GM21381 (cell line): Measurements from ENCODE around the gene ROPN1.
"Not testable (repeated sequence)": the region's sequence is repeated elsewhere in the genome, so short reads cannot be mapped to it uniquely, and the experiment has no call there.

Experiments
- ATAC-seq: cut with Tn5 transposase; IDR thresholded peaks from one replicate; pipeline ENCODE4 v1.9.1; 2021; ENCODE audit warnings: mild to moderate bottlenecking, moderate library complexity; ENCODE audit not compliant: unreplicated experiment

ROPN1 gene

GRCh38 chr3:124001366-124001765 is 9.4 kb upstream of the ROPN1 start:
- not testable (repeated sequence) for ATAC-seq

- ATAC-seq: no peak
These were observed 5.6 kb upstream of the ROPN1 start for GRCh38 chr3:123997543-123997942.

GRCh38 chr3:123993818-123994217 is 1.9 kb upstream of the ROPN1 start:
- no peak for ATAC-seq

- no peak for ATAC-seq
These were observed 5.5 kb downstream of the ROPN1 start for GRCh38 chr3:123986427-123986826.

- no peak for ATAC-seq
These were observed 7.0 kb downstream of the ROPN1 start for GRCh38 chr3:123984957-123985356.

GRCh38 chr3:123984350-123984749 is 7.6 kb downstream of the ROPN1 start:
- no peak for ATAC-seq

- ATAC-seq: not testable (repeated sequence)
These were observed 10.6 kb downstream of the ROPN1 start for GRCh38 chr3:123981317-123981716.

GRCh38 chr3:123980539-123980938 is 11.4 kb downstream of the ROPN1 start:
- no peak for ATAC-seq

GRCh38 chr3:123979525-123980501 is 12.1 kb downstream of the ROPN1 start:
- ATAC-seq: not testable (repeated sequence)

GRCh38 chr3:123976904-123977303 is 15.0 kb downstream of the ROPN1 start:
- ATAC-seq: not testable (repeated sequence)

GRCh38 chr3:123976181-123976898 is 15.6 kb downstream of the ROPN1 start:
- ATAC-seq: not testable (repeated sequence)

- not testable (repeated sequence) for ATAC-seq
These were observed 16.9 kb downstream of the ROPN1 start for GRCh38 chr3:123975030-123975429.

- ATAC-seq: no peak
These were observed 20.5 kb downstream of the ROPN1 start for GRCh38 chr3:123971406-123971805.

- ATAC-seq: not testable (repeated sequence)
These were observed 24.7 kb downstream of the ROPN1 start for GRCh38 chr3:123967260-123967659.

GRCh38 chr3:123966799-123967198 is 25.1 kb downstream of the ROPN1 start:
- not testable (repeated sequence) for ATAC-seq

- not testable (repeated sequence) for ATAC-seq
These were observed 27.1 kb downstream of the ROPN1 start for GRCh38 chr3:123964793-123965192.

- ATAC-seq: no peak
These were observed 30.4 kb downstream of the ROPN1 start for GRCh38 chr3:123961508-123961856.

GRCh38 chr3:123960781-123961507 is 31.0 kb downstream of the ROPN1 start, which contains the start of gene CCDC14:
Gene CCDC14, minus strand, starts transcription at chr3:123961229. Its CDS starts 56 bp downstream, at chr3:123961173.
- peak; percentile 81 for ATAC-seq

GRCh38 chr3:123953735-123954134 is 38.2 kb downstream of the ROPN1 start:
- no peak for ATAC-seq

GRCh38 chr3:123952844-123953520 is 38.9 kb downstream of the ROPN1 start:
- ATAC-seq: no peak
